ENCODE data around the gene TRIM73.
"Not testable (repeated sequence)": the region's sequence is repeated elsewhere in the genome, so short reads cannot be mapped to it uniquely, and the experiment has no call there.

DNA sequence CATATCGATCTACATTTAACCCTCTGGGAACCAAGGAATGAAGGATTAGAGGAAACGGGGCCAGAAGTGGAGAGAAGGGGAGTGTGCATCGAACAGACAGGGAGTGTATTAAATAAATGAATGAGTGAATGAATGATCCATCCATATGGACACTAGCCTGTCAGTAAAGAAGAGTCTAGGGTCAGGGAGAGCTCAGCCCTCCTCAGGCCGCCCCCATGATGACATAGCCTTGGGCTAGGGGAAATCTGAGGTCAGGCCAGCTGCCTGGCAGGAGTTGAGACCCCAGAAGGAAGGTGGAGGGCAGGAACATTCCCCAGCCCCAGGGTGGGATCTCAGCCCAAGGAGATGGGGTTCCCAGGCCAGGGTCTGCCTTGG lies 21.3 kb upstream of the TRIM73 start:
- TF ChIP-seq, protein P1, sequence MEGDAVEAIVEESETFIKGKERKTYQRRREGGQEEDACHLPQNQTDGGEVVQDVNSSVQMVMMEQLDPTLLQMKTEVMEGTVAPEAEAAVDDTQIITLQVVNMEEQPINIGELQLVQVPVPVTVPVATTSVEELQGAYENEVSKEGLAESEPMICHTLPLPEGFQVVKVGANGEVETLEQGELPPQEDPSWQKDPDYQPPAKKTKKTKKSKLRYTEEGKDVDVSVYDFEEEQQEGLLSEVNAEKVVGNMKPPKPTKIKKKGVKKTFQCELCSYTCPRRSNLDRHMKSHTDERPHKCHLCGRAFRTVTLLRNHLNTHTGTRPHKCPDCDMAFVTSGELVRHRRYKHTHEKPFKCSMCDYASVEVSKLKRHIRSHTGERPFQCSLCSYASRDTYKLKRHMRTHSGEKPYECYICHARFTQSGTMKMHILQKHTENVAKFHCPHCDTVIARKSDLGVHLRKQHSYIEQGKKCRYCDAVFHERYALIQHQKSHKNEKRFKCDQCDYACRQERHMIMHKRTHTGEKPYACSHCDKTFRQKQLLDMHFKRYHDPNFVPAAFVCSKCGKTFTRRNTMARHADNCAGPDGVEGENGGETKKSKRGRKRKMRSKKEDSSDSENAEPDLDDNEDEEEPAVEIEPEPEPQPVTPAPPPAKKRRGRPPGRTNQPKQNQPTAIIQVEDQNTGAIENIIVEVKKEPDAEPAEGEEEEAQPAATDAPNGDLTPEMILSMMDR (IDR thresholded peaks at IDR 0.05; ENCODE audit: insufficient read depth, low read length) = not testable (repeated sequence)
- not testable (repeated sequence) for TF ChIP-seq POLR2AphosphoS5, GABPA (IDR thresholded peaks at IDR 0.05; ENCODE audit: low read depth)
- TF ChIP-seq, protein P2, sequence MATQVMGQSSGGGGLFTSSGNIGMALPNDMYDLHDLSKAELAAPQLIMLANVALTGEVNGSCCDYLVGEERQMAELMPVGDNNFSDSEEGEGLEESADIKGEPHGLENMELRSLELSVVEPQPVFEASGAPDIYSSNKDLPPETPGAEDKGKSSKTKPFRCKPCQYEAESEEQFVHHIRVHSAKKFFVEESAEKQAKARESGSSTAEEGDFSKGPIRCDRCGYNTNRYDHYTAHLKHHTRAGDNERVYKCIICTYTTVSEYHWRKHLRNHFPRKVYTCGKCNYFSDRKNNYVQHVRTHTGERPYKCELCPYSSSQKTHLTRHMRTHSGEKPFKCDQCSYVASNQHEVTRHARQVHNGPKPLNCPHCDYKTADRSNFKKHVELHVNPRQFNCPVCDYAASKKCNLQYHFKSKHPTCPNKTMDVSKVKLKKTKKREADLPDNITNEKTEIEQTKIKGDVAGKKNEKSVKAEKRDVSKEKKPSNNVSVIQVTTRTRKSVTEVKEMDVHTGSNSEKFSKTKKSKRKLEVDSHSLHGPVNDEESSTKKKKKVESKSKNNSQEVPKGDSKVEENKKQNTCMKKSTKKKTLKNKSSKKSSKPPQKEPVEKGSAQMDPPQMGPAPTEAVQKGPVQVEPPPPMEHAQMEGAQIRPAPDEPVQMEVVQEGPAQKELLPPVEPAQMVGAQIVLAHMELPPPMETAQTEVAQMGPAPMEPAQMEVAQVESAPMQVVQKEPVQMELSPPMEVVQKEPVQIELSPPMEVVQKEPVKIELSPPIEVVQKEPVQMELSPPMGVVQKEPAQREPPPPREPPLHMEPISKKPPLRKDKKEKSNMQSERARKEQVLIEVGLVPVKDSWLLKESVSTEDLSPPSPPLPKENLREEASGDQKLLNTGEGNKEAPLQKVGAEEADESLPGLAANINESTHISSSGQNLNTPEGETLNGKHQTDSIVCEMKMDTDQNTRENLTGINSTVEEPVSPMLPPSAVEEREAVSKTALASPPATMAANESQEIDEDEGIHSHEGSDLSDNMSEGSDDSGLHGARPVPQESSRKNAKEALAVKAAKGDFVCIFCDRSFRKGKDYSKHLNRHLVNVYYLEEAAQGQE (IDR thresholded peaks at IDR 0.05; ENCODE audit: insufficient replicate concordance, low read depth) = not testable (repeated sequence)

All from HL-60 (cell line).